CD4-positive, alpha-beta T cell treated with Interleukin-2 at 100 ng/mL for 4 hours (primary cell): ENCODE measurements around the gene SPNS1.
"Not testable (repeated sequence)": the region's sequence is repeated elsewhere in the genome, so short reads cannot be mapped to it uniquely, and the experiment has no call there.

Experiments
- DNase-seq: peaks from one replicate; pipeline ENCODE4 v3.0.0-alpha.2; 2020; ENCODE audit warnings: low spot score

SPNS1 gene

DNA sequence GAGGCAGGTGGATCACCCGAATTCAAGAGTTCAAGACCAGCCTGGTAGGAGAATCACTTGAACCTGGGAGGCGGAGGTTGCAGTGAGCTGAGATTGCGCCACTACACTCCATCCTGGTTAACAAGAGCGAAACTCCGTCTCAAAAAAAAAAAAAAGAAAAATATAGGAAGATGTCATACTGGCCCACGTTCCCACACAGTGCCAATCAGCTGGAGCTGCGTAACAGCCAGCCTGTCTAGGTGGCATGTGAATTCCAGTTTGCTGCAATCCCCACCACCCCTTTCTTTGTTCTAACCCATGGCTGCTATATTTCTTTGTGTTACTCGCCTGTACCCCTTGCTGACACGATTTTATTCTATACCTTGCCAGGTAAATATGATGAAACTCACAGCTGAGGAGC lies 16.4 kb upstream of the SPNS1 start:
- DNase-seq = no peak

DNA sequence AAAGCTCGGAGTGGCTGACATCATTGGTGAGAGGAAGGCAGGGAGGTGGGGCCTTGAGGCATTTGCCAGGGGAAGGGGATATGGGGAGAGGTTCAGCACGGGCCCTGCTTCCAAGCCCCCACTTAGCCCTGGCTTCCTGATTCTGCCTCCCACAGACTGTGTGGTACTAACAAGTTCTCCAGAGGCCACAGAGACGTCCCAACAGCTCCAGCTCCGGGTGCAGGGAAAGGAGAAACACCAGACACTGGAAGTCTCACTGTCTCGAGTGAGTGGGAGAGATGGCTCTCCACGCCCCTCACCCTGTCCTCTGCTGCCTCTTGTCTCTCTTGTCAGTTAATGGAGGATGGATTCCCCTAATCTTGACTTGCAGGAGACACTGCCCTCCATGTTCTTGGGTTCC lies 15.7 kb upstream of the SPNS1 start:
- DNase-seq = no peak

GRCh38 chr16:28964072-28964471 lies 10.5 kb upstream of the SPNS1 start:
- DNase-seq = no peak

DNA sequence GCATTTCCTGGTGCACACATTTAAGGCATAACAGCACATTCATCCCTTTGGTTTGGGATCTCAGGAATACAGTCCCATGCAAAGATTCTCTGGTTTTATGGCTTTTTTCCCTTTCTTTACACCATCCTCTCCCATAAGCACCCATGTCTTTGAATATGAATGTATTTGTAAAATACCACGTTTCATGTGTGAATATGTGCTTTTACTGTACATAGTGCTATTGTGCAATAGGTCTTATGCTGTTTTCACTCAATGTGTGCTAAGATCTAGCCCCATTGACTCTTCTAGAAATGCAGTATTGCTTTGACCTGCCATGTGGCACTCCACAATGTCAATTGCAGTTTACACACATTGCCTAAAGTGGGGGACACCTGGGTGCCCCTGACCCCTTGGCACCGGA lies 10.1 kb upstream of the SPNS1 start:
- DNase-seq = no peak

DNA sequence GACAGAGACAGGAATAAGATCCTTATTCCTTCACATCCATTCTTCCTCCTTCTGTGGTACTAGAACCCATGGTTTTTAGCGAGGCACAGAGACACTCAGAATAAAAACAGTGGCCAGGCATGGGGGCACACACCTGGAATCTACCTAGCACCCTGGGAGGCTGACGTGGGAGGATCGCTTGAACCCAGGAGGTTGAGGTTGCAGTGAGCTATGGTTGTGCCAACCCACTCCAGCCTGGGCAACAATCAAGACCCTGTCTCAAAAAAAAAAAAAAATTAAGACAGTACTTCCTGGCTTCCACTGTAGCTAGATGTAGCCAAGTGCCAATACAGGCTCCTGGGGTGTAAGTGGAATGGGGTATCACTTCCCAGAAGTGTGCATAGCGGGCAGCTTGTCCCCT lies 7.4 kb upstream of the SPNS1 start:
- no peak for DNase-seq

DNA sequence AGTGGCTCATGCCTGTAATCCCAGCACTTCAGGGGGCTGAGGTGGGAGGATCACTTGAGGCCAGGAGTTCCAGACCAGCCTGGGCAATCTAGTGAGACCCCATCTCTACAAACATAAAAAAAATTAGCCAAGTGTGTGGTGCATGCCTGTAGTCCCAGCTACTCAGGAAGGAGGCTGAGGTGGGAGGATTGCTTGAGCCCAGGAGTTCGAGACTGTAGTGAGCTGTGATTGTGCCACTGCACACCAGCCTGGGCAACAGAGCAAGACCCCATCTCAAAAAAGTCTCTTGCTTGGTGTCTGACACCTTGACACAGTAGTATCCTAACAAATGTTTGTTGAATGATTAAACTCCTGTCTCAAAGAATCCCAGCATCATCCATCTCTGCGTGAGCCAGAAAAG lies 4.9 kb upstream of the SPNS1 start:
- not testable (repeated sequence) for DNase-seq

DNA sequence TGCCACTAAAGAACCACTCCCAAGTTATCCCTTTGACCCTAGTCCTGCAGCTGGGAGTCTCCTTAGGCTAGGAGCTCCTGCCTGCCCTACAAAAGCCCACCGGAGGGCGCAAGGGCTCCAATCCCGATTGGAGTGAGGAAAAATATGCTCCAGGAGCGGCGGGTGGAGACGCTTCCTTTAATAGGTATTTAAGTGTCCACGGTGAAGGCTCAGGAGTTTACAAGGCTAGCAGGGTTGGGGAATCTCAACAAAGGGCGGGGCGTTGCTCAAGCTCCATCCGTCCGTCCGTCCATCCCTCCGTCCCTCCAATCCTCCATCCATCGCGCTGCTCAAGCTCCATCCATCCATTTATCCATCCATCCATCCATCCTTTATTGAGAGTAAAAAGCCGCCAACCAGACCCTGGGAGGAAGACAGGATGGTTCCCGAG lies 556 bp upstream of the SPNS1 start:
- peak; percentile 30 for DNase-seq

DNA sequence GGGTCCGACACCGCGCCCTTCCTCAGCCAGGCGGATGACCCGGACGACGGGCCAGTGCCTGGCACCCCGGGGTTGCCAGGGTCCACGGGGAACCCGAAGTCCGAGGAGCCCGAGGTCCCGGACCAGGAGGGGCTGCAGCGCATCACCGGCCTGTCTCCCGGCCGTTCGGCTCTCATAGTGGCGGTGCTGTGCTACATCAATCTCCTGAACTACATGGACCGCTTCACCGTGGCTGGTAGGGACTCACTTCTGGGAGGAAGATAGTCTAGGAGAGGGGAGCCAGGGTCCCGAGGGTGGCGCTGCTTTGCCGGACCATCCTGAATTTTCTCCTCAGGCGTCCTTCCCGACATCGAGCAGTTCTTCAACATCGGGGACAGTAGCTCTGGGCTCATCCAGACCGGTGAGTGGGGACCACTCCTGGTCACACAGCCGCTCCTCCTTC lies 601 bp downstream of the SPNS1 start:
- no peak for DNase-seq

GRCh38 chr16:28977703-28978662 lies 3.4 kb downstream of the SPNS1 start:
- peak; percentile 45 for DNase-seq

GRCh38 chr16:28980330-28980729 lies 5.8 kb downstream of the SPNS1 start:
- DNase-seq = not testable (repeated sequence)

GRCh38 chr16:28980929-28981328 lies 6.4 kb downstream of the SPNS1 start:
- no peak for DNase-seq

DNA sequence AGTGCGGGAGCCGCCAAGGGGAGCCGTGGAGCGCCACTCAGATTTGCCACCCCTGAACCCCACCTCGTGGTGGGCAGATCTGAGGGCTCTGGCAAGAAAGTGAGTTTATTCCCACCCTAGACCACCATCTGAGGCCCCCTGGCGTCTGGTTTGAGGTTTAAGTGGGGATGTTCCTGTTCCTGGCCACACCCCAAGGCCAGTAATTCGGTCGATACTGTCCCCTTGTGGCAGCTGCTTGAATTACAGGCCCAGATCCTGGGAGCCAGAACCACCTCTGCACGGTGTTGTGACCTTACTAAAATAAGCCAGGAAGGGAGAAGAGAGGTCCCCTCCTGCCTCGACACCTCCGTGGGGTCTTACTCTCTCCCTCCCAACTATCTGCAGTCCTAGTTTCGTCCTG lies 6.9 kb downstream of the SPNS1 start:
- no peak for DNase-seq

- no peak for DNase-seq
Measured at GRCh38 chr16:28982418-28982817, 7.8 kb downstream of the SPNS1 start.

DNA sequence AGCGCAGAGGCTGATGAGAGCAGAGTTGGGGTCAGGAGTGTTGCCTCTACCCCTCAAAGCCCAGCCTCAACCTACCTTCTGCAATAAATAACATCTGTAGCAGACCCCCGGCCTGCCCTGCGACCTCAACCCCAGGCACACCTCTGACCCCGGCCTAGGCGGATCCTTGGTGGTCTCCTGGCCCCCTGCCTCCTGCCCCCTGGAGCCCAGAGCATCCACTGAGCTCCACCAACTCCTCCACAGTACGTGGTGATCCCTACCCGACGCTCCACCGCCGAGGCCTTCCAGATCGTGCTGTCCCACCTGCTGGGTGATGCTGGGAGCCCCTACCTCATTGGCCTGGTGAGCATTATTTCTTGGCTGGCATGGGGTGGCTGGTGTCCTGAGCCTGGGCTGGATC lies 8.4 kb downstream of the SPNS1 start:
- DNase-seq = no peak

DNA sequence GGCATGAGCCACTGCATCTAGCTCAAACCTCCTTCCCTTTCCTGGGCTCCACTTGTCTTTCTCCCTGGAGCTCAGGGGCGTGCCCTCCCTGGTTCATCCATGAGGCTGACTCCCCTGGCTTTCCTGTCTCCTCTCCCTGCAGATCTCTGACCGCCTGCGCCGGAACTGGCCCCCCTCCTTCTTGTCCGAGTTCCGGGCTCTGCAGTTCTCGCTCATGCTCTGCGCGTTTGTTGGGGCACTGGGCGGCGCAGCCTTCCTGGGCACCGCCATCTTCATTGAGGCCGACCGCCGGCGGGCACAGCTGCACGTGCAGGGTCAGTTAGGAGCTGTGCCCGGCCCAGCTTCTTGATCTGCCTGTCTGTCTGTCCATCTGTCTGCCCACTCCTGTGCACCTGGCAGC lies 9.1 kb downstream of the SPNS1 start:
- no peak for DNase-seq

- no peak for DNase-seq
Measured at GRCh38 chr16:28984091-28984490, 9.5 kb downstream of the SPNS1 start.

DNA sequence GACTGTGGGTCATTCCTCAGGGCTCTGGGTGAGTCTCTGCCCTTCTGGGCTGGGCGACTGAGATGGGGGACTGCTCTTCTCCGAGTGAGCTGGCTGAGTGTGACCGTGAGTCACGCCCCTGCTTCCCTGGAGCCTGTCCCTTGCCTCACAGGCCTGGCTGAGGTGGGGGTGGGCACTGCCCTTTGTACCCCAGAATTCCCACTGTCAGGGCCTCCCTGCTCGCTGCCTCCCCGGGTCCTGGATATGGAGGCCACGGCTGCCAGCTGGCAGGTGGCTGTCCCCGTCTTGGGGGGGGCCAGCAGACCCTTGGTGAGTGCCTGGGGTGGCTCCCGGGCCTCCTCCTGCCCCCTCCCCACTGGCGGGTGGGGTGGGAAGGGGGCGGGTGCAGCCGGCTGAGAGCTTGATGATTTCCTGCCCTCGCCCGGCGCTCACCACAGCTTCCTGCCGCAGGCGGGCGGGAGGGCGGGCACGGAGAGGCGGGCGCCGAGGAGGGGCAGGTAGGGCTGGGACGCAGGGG lies 10.1 kb downstream of the SPNS1 start, which contains the start of gene LAT:
TSS of gene LAT (plus strand) at position 434 of the 517 bp plus-strand sequence. CDS start 366 bp downstream, outside the sequence.
- DNase-seq = peak; percentile 85

- DNase-seq = no peak
Measured at GRCh38 chr16:28985211-28986041, 10.8 kb downstream of the SPNS1 start.

- no peak for DNase-seq
Measured at GRCh38 chr16:28986046-28986445, 11.5 kb downstream of the SPNS1 start.

- no peak for DNase-seq
Measured at GRCh38 chr16:28986492-28986891, 11.9 kb downstream of the SPNS1 start.

DNA sequence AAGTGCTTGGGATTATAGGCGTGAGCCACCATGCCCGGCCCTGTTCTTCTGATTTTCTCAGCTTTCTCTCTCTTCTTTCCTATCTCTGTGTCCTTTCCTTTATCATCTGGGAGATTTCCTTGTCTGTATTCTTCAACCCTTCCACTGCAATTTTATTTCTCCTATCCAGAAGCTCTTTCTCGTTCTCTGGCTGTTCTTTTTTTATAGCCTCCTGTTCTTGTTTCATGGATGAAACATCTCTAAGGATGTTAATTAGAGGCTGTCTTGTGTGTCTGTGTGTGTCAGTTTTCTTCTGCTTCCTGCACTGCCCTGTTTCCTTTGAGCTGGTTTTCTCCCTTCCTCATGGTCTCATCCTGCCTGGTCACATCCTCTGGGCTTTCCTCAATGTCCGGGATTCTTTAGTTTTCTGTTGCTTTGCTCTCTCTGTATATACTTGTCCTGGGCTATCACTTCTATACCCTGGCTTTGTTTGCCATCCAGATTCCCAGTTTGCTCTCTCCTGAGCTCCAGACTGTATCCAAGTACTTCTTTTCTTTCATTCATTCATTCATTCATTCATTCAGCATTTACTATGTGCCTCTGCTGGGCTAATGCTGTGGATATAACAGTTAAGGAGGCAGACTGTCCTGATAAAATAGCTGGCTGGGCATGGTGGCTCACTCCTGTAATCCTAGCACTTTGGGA lies 12.7 kb downstream of the SPNS1 start:
- DNase-seq = no peak

DNA sequence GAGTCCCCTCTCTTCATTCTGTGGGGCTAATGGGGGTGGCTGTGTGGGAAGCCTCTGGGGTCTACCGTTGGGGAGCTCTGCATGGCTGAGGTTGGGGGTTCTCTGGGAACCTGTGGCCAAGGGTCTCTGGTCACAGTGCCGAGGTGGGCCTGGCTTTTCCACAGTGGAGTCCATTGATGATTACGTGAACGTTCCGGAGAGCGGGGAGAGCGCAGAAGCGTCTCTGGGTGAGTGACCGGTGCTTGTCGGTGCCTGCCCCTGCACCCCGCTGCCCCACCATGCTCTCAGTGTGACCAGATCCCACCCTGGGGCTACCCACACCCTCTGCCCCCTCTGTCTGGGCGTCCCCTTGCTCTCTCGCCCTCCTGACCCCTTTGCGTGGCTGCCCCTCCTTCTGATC lies 14.8 kb downstream of the SPNS1 start:
- DNase-seq = no peak
